NT2/D1 (cell line): Measurements from ENCODE around the gene MYBPC3.

Experiments used
- DNase-seq: peaks from one replicate; pipeline ENCODE4 v3.0.0-alpha.2; 2011; ENCODE audit warnings: low read depth, low spot score
- H3K27me3 ChIP-seq: 2 replicates; pipeline ENCODE4 v1.6.0; 2011; ENCODE audit warnings: mild to moderate bottlenecking; ENCODE audit not compliant: insufficient read length, insufficient read depth
- H3K36me3 ChIP-seq: 2 replicates; pipeline ENCODE4 v1.6.1; 2011; ENCODE audit warnings: mild to moderate bottlenecking, low read length, mixed read lengths; ENCODE audit not compliant: insufficient read depth, insufficient read length
- H3K4me1 ChIP-seq: 2 replicates; pipeline ENCODE4 v1.5.1; 2011; ENCODE audit not compliant: insufficient read depth, insufficient read length
- H3K4me3 ChIP-seq: 2 replicates; pipeline ENCODE4 v1.5.1; 2011; ENCODE audit warnings: low read depth; ENCODE audit not compliant: insufficient read length
- H3K9ac ChIP-seq: 2 replicates; pipeline ENCODE4 v1.6.0; 2011; ENCODE audit warnings: low read depth; ENCODE audit not compliant: insufficient read length
- H3K9me3 ChIP-seq: 2 replicates; pipeline ENCODE4 v1.5.1; 2011; ENCODE audit warnings: mild to moderate bottlenecking, low read length; ENCODE audit not compliant: insufficient read depth
- SUZ12 ChIP-seq: IDR thresholded peaks from 2 replicates; pipeline ENCODE4 v1.6.1; 2011; ENCODE audit not compliant: insufficient read length, insufficient read depth; ENCODE audit errors: extremely low read depth
- YY1 ChIP-seq: IDR thresholded peaks from 2 replicates; pipeline ENCODE4 v1.6.1; 2011; ENCODE audit not compliant: insufficient read length, insufficient read depth
- ZNF274 ChIP-seq: IDR thresholded peaks from 2 replicates; pipeline ENCODE4 v1.6.1; 2011; ENCODE audit warnings: mild to moderate bottlenecking, low read depth, low read length

MYBPC3 gene

GRCh38 chr11:47389577-47390421 lies 37.3 kb upstream of the MYBPC3 start:
- TF ChIP-seq ZNF274 (no peak), SUZ12 (no peak), YY1 (no peak)
- Histone ChIP-seq H3K9ac (no peak overlapping the region), H3K27me3 (no peaks in the 10 kb centered on the region), H3K36me3 (no peaks in the 10 kb centered on the region), H3K9me3 (no peaks in the 10 kb centered on the region), H3K4me1 (peaks cover 32% of the 10 kb centered on the region), H3K4me3 (no peak overlapping the region)
- DNase-seq = no peak

- no peak overlapping the region for H3K4me3 ChIP-seq
- H3K9ac ChIP-seq = no peak overlapping the region
- H3K27me3 ChIP-seq = no peaks in the 10 kb centered on the region
- H3K4me1 ChIP-seq = peaks cover 25% of the 10 kb centered on the region
- DNase-seq = no peak
- H3K9me3 ChIP-seq = no peaks in the 10 kb centered on the region
- TF ChIP-seq ZNF274 (no peak), SUZ12 (no peak), YY1 (no peak)
- no peaks in the 10 kb centered on the region for H3K36me3 ChIP-seq
These were observed 36.4 kb upstream of the MYBPC3 start for GRCh38 chr11:47388697-47389576.

GRCh38 chr11:47387944-47388696 lies 35.6 kb upstream of the MYBPC3 start:
- Histone ChIP-seq H3K36me3 (no peaks in the 10 kb centered on the region), H3K9ac (no peak overlapping the region), H3K9me3 (no peaks in the 10 kb centered on the region), H3K27me3 (no peaks in the 10 kb centered on the region), H3K4me1 (peaks cover 19% of the 10 kb centered on the region), H3K4me3 (no peak overlapping the region)
- no peak for TF ChIP-seq ZNF274
- no peak for TF ChIP-seq SUZ12
- no peak for TF ChIP-seq YY1
- no peak for DNase-seq

- no peak for DNase-seq
- Histone ChIP-seq H3K27me3 (no peaks in the 10 kb centered on the region), H3K36me3 (no peaks in the 10 kb centered on the region), H3K4me3 (no peak overlapping the region), H3K9me3 (no peaks in the 10 kb centered on the region), H3K4me1 (peaks cover 10% of the 10 kb centered on the region), H3K9ac (no peak overlapping the region)
- TF ChIP-seq SUZ12 (no peak), YY1 (no peak), ZNF274 (no peak)
These were observed 32.0 kb upstream of the MYBPC3 start for GRCh38 chr11:47384498-47384897.

- Histone ChIP-seq H3K36me3 (no peaks in the 10 kb centered on the region), H3K27me3 (no peaks in the 10 kb centered on the region), H3K4me3 (no peak overlapping the region), H3K4me1 (peaks cover 5% of the 10 kb centered on the region), H3K9ac (no peak overlapping the region), H3K9me3 (no peaks in the 10 kb centered on the region)
- TF ChIP-seq YY1 (no peak), ZNF274 (no peak), SUZ12 (no peak)
- no peak for DNase-seq
These were observed 30.6 kb upstream of the MYBPC3 start for GRCh38 chr11:47383071-47383470.

GRCh38 chr11:47380078-47380477 lies 27.6 kb upstream of the MYBPC3 start:
- H3K9ac ChIP-seq = no peak overlapping the region
- H3K9me3 ChIP-seq = no peaks in the 10 kb centered on the region
- H3K36me3 ChIP-seq = no peaks in the 10 kb centered on the region
- peaks cover 15% of the 10 kb centered on the region for H3K4me1 ChIP-seq
- no peaks in the 10 kb centered on the region for H3K27me3 ChIP-seq
- no peak for TF ChIP-seq SUZ12
- TF ChIP-seq YY1 = no peak
- TF ChIP-seq ZNF274 = no peak
- DNase-seq = no peak
- no peak overlapping the region for H3K4me3 ChIP-seq

GRCh38 chr11:47379317-47379716 lies 26.8 kb upstream of the MYBPC3 start:
- Histone ChIP-seq H3K36me3 (no peaks in the 10 kb centered on the region), H3K4me3 (no peak overlapping the region), H3K9ac (no peak overlapping the region), H3K4me1 (peaks cover 22% of the 10 kb centered on the region), H3K9me3 (no peaks in the 10 kb centered on the region), H3K27me3 (no peaks in the 10 kb centered on the region)
- no peak for TF ChIP-seq YY1
- no peak for TF ChIP-seq ZNF274
- no peak for TF ChIP-seq SUZ12
- no peak for DNase-seq
